ENCODE measurements around the gene MDH2. TPM values are rescaled to one million over a fixed set of nuclear protein-coding genes. Genes with fewer than 3 reads are reported as not detected.
"Not testable (repeated sequence)": the region's sequence is repeated elsewhere in the genome, so short reads cannot be mapped to it uniquely, and the experiment has no call there.

Gene MDH2
- total and polyA plus RNA-seq, 2 of the 4 experiments (the other 2 are of a cell fraction) = 55.4 to 206 TPM

- BruUV-seq (replicated peaks); dilution Hi-C loops (cut with HindIII; ENCODE audit: low sequenced_read_pairs, unreplicated experiment); ATAC-seq (ENCODE audit: low read depth): not testable (repeated sequence)
Observed at GRCh38 chr7:76018520-76018919, 29.4 kb upstream of the MDH2 start.

More at GRCh38 chr7:76018520-76018919, 29.4 kb upstream of the MDH2 start:
- 100% methylated on average over 1 of the region's 4 CpGs; no CpG with 5 or more reads in 1 of the 2 experiments for WGBS, 2 experiments (ENCODE audit: extremely low coverage in 2 of 2, insufficient read length in 1 of 2)
- H3K4me2 ChIP-seq (ENCODE audit: low read depth, low read length); H2BK20ac ChIP-seq (ENCODE audit: low read depth, low read length); H2BK5ac ChIP-seq (ENCODE audit: low read depth, low read length, poor library complexity, severe bottlenecking); H2BK120ac ChIP-seq (ENCODE audit: low read depth, low read length); H3K27me3 ChIP-seq (ENCODE audit: control insufficient read depth, insufficient read depth, low read length); H3K4me1 ChIP-seq (ENCODE audit: control insufficient read depth, insufficient read depth, low read length); H3K23ac ChIP-seq (ENCODE audit: low read depth, low read length); H4K5ac ChIP-seq (ENCODE audit: low read depth, low read length); H2AFZ ChIP-seq (replicated peaks; ENCODE audit: low read length, poor library complexity); H3K18ac ChIP-seq (ENCODE audit: low read depth, low read length); H3K9me3 ChIP-seq (ENCODE audit: control insufficient read depth, insufficient read depth, low read length); H3K14ac ChIP-seq (replicated peaks; ENCODE audit: low read depth, low read length); H2BK15ac ChIP-seq (ENCODE audit: low read depth, low read length); DNase-seq; H3K79me1 ChIP-seq (ENCODE audit: low read depth in 1 of 2, low read length in 2 of 2); H3K9ac ChIP-seq (ENCODE audit: low read depth, low read length); H3K36me3 ChIP-seq (ENCODE audit: control insufficient read depth, insufficient read depth, low read length); H3K4me3 ChIP-seq (ENCODE audit: insufficient read depth, low read depth, low read length); POLR2A ChIA-PET (ENCODE audit: unreplicated experiment); H3K4ac ChIP-seq (ENCODE audit: low read depth, low read length); H4K8ac ChIP-seq (ENCODE audit: low read depth in 2 of 2, low read length in 2 of 2); H3K27ac ChIP-seq (ENCODE audit: insufficient read depth, low read length); H3K56ac ChIP-seq (ENCODE audit: extremely low read depth, insufficient read depth, low read length); H2AK5ac ChIP-seq (ENCODE audit: low read depth, low read length); H4K20me1 ChIP-seq (ENCODE audit: insufficient read depth, low read length); H4K91ac ChIP-seq (ENCODE audit: insufficient read depth, low read depth, low read length); H3K9me1 ChIP-seq (ENCODE audit: insufficient read depth, low read length); H2AK9ac ChIP-seq (replicated peaks; ENCODE audit: low read depth, low read length, poor library complexity): not testable (repeated sequence)
- intact Hi-C loops (cut with micrococcal nuclease) = loop anchor here (10.0 kb wide), 1 partner anchor 104 kb away; the partner anchor contains the start of gene POR
- CTCF ChIA-PET = interaction anchor here (1.0 to 2.6 kb wide), 2 partner anchors 152 kb away, joined by 8 to 13 read pairs; no protein-coding TSS in a partner anchor
- in situ Hi-C loops (cut with MboI; ENCODE audit: low sequenced_read_pairs) = loop anchor here (5.0 kb wide), 1 partner anchor 151 kb away; no protein-coding TSS in a partner anchor
